Stimulated activated CD8-positive, alpha-beta memory T cell treated with anti-CD3 and anti-CD28 coated beads, Interleukin-12 subunit alpha, Interleukin-12 subunit beta, amount 100 ng/mL, for 24 hours (primary cell): ENCODE measurements around the gene AKNA.

ENCODE experiments used
- DNase-seq: peaks from one replicate; pipeline ENCODE4 v3.0.0-alpha.2; 2020; ENCODE audit errors: extremely low read depth

The AKNA gene

DNA sequence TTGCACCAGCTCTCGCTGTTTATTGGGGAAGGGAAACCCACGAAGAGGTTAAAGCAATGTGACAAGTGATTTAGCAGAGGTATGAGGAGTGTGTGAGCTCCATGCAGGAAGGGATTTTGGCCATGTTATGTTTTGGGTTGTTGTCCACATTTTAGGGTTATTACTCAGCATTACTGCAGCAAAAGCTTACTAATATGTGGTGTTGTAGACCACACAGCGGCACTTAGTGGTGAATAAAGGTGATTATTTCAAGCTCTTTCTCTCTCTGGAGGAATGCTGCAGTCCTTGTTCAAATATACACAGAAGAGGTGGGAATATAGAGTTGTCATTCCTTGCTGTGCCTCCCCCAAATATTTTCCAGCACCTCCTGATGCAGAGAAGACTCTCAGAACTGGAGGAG, 29.7 kb upstream of the AKNA start:
- DNase-seq = no peak

- DNase-seq = no peak
These were observed 29.1 kb upstream of the AKNA start for GRCh38 chr9:114416906-114417305.

GRCh38 chr9:114416290-114416689, 28.5 kb upstream of the AKNA start:
- DNase-seq = no peak

GRCh38 chr9:114414346-114414745, 26.6 kb upstream of the AKNA start:
- DNase-seq = no peak

- no peak for DNase-seq
These were observed 26.1 kb upstream of the AKNA start for GRCh38 chr9:114413861-114414301.

DNA sequence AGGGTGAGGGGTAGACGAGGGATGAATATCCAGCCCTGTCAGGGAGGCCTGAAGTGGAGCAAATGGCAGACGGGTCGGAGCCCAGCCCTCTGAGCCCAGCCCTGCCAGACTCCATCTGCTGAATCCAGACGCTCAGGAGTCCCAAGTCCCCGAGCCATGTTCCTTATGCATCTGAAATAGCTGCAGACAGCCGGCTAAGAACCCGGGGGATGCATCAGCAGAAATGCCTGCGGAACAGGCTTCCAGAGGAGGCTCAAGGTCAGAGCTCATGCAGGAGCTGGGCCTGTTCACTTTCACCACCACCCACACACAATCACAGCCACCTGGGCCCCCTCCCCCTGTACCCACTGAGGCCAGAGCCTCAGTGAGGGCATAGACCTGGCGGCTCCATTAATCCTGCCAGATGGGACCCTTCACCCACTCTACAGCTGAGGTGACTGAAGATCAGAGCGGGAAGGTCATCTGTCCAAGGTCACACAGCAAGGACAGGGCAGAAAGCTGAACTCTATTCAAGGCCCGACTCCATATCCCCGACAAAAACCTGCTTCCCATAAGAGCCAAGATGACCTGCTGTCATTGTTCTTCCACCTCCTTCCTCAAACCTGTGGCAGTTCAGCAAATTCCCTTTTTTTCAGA, 24.4 kb upstream of the AKNA start:
- DNase-seq = no peak

- DNase-seq = no peak
These were observed 23.7 kb upstream of the AKNA start for GRCh38 chr9:114411452-114411851.

DNA sequence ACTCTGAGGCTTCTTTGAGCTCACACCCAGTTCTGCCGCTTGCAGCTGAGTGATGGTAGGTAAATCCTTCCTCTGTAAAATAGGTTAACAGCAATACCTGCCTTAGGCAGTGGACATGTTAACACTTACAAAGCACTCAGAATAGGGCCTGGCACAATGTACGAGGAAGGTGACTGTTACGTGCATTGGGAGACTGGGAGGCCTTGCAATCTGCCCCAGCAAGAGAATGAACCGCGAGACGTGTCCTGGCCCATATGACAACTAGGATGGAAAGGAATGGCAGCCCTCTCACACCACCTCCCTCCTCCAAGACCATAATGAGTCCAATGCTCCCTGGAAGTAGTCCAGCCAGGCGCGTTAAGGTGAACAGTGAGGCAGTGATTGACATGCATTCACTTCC, 23.1 kb upstream of the AKNA start:
- DNase-seq = no peak

GRCh38 chr9:114409842-114410241, 22.1 kb upstream of the AKNA start:
- no peak for DNase-seq

DNA sequence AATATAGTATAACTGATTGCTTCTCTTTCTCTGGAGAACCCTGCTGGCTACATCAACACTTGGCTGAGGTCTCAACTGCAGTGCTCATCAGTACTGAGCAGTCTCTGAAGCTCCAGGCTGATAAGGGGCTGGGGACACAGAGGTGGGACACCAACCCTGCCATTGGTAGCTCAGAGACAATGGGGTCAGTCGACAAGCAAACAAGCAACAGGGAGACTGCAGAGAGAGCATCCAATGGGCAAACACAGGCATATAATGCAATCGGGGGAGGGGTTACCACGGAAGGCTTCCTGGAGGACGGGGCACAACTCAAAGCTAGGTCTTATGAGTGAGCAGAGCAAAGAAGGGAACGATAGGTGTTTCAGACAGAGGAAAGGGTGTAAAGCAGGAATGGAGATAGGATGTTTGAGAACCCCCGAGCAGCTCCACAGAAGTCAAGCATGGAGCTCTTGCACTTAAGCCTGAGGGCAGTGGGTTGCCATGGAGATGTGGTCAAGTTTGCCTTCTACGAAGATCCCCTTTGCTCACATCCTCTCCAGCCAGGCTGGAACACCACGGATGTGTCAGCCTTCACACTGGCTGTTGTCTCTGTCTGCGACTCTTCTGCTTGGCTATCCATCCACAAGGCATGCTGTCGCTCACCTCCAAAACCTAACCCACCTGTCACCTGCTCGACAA, 21.5 kb upstream of the AKNA start:
- no peak for DNase-seq

GRCh38 chr9:114408645-114409044, 20.9 kb upstream of the AKNA start:
- DNase-seq = no peak

GRCh38 chr9:114407889-114408288, 20.1 kb upstream of the AKNA start:
- no peak for DNase-seq

- DNase-seq = no peak
These were observed 18.7 kb upstream of the AKNA start for GRCh38 chr9:114406441-114406840.

- no peak for DNase-seq
These were observed 17.7 kb upstream of the AKNA start for GRCh38 chr9:114405294-114406034.

DNA sequence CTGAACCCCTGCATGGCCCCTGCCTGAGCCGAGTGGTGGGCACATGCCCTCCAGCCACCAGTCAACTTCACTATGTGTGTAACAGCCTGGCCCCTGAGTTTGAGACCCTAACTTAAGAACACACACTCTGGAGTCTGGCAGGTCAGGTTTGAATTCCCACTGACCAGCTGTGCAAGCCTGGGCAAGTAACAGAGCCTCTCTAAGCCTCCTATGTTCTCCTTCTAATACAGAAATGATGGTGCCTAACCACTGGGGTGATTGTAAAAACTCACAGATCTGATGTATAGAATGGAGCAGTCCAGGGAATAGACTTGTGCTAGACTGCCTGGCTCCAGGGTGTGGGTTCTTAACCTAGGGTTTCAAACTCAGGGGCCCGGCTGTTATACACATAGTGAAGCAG, 16.7 kb upstream of the AKNA start:
- no peak for DNase-seq

GRCh38 chr9:114403153-114403756, 15.5 kb upstream of the AKNA start:
- no peak for DNase-seq

- DNase-seq = no peak
These were observed 13.6 kb upstream of the AKNA start for GRCh38 chr9:114401344-114401743.

DNA sequence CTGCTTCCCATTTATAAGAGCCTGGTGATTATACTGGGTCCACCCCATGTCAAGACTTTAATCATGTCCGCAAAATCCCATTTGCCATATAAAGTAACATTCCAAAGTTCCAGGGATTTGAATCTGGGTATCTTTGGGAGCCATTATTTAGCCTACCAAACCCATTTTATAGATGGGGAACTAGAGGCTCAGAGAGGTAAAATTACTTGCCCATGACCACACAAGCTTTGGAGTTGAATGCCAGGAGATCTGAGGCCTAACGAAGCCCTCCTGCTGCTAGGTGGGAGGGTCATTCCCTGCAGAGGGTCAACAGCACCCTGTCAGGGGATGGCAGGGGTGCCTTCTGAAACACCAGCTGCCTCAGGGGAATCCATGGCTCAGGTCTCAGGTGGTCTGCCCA, 13.0 kb upstream of the AKNA start:
- no peak for DNase-seq

GRCh38 chr9:114400219-114400618, 12.4 kb upstream of the AKNA start:
- DNase-seq = no peak

DNA sequence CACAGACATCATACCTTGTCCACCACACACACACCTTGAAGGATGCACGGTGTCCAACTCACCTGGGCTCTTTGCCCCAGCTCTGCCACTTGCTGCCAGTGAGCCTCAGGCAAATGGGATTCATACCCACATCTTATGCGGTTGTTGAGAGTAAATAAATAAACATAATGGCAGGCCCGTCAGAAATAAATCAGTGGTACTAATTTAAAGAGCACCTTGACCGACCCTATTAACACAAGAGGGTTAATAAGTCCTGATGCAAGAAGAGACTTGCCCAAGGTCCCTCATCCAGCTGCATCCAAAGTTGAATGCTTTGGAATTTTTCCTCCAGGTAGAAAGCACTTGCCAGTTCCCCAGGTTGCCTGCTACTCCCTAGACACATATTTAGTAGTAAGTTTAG, 11.6 kb upstream of the AKNA start:
- no peak for DNase-seq

- peak; percentile 93 for DNase-seq
These were observed 10.2 kb upstream of the AKNA start for GRCh38 chr9:114397848-114398605.
